LNCaP clone FGC (cell line): ENCODE results near the gene NOD2.

Experiments
- DNase-seq: peaks from one replicate; pipeline ENCODE4 v3.0.0-alpha.2; 2011; ENCODE audit warnings: low read depth
- H3K4me3 ChIP-seq: 2 replicates; pipeline ENCODE4 v1.5.1; 2011; ENCODE audit warnings: mild to moderate bottlenecking, low read depth, low read length, control low read depth
- CTCF ChIP-seq: IDR thresholded peaks from 2 replicates; pipeline ENCODE4 v1.5.1; 2012; ENCODE audit warnings: mild to moderate bottlenecking; ENCODE audit not compliant: control insufficient read depth, insufficient read depth; ENCODE audit errors: extremely low read depth

The NOD2 gene

GRCh38 chr16:50664270-50664669 is 29.1 kb upstream of the NOD2 start:
- H3K4me3 ChIP-seq: no peak overlapping the region
- DNase-seq: no peak
- TF ChIP-seq CTCF: no peak

DNA sequence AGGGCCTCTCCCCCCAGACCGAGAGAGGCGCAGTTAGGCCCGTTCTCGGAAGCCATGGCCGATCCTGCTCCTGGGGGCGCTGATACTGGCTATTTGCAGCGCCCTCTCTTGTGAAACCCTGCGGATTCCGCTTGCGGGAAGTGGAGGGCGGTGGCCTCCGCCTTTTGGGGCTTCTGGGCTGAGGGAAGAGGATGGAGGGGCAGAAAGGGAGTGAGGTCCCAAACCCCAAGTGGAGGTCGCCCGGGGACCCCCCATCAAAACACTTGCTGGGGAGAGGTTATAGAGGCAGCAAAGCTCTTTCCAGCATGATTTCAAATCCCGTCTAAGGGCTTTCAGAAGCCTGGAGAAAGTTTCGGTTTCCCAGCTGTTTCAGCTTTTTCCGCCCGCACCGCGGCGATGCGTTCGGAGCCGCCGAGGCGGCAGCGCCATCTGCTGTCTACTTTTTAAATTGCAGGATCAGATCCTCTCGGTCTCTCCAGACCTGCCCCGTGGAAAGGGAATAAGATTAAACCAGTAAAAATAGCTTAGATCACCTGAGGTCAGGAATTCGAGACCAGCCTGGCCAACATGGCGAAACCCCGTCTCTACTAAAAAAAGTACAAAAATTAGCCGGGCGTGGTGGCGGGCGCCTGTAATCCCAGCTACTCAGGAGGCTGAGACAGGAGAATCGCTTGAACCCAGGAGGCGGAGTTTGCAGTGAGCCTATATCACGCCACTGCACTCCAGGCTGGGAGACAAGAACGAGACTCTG is 28.1 kb upstream of the NOD2 start:
- H3K4me3 ChIP-seq: peak overlapping the region; percentile 42
- TF ChIP-seq CTCF: peak; percentile 81
- DNase-seq: no peak

DNA sequence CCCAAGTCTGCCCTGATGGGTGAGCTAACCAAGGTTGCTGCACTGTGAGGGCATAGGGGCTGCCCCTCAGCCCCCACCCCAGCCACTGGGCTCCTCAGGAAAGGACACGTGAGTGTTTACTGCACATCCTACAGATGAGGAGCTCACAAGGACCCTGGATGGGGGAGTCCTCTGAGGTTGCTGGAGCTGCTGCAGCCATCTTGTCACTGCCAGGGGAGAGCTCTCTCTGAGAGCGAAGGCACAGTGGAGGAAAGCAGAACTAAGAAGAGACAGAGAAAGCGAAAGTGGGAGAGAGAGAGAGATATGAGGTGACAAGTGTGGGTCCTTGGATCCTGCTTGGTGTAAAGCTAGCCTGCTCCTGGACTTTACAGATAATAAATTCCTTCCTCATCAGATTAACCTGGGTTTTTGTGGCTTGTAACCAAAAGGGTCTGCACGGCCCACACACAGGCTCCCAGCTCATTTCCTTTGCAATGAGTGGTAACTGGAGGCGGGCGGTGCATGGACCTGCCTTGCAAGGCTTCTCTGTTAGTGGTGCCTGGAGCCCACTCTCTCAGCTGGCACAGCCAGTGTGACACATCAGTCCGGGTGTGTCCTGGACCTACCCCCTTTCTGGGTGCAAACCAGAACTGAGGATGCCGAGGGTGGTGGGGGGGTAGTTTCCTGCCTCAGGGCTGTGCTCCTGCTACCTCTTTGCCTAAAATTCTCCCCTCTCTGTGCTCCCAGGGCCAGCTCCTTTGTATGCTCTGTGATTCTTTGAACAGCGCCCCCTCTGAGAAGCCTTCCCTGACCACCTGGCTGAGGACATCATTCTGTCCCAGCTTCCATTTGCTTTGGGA is 26.5 kb upstream of the NOD2 start:
- H3K4me3 ChIP-seq: no peak overlapping the region
- no peak for DNase-seq
- TF ChIP-seq CTCF: no peak

DNA sequence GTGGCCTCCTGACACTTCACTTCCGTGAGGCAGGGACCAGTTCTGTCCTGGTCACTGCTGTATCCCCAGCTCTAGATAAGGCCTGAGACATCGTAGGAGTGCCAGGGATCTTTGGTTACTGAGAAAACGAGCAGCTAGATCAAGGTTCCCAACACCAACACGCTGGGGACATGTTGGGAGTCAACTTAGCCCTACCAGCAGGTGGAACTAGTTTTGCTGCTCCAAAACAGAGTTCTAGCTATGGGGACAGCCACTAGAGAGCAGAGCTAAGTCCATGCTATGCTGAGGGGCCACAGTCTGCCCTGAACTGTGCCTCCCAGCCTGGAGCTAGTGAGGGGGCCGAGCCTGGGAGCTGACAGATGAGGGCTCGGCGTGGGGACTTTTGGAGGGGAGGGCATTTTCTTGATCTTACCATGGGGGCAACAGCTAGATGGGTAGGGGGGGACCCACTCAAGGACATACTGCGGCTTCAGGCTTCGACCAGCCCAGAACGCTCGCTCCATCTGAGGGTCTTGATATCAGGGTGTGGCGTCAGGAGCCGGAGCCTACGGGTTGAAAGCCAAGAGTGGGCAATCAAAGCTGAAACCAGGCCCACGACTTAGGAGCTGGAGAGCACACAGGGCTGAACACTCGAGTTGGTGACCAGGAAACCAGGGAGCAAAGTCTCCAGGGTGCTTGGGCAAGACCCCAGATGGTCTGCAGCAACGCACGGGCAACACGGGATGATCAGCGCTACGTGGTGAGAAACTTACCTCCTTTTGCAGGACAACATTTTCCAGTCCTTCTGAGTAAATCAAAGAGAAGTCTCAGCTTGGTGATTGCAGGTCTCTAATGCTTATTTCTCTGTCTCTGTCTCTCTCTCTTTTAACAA is 25.7 kb upstream of the NOD2 start:
- H3K4me3 ChIP-seq: no peak overlapping the region
- no peak for DNase-seq
- TF ChIP-seq CTCF: peak; percentile 33

DNA sequence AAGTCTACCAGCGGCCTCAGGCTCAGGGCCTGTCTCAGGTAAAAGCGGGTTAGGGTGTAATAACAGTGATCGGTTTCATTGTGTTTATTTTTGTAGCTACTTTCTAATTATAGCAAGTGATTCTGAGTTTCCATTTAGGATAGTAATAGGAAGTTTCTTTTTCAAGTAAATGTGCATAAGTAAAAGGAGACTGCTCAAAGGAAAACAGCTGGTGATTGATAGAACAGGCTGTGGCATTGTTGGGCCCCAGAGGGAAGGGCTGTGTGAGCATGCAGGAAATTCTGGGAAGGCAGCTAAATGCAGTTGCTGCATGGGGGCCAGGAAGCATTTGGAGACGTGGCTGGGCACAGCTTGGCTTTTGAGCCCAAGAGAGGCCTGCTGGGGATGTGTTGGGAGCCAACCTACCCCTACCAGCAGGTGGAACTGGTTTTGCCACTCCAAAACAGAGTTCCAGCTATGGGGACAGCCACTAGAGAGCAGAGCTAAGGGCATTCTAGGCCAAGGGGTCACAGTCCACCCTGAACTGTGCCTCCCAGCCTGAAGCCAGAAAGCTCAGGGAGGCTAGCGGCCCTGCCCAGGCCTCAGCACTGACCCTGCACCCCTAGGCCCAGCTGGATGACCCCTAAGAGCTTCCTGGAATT is 24.9 kb upstream of the NOD2 start:
- DNase-seq: peak; percentile 33
- H3K4me3 ChIP-seq: no peak overlapping the region
- TF ChIP-seq CTCF: peak; percentile 36

DNA sequence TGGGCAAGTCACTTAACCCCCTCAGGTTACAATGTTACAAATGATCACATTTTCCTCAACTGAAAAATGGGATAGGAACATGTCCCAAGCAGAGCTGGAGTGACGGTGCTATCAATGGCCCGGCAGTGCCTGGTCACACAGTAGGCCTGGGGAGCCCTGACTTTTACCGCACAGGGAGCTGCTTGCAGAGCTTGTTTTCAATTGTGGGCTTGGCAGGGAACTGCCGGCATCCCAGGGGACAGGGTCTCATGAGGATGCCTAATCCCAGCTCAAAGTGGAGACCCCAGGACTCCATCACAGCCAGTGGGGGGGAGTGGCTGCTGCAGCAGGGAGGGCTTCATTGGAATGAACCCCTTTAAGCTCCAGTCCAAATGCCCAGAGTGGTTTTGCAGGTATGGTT is 23.7 kb upstream of the NOD2 start:
- no peak for TF ChIP-seq CTCF
- H3K4me3 ChIP-seq: no peak overlapping the region
- DNase-seq: no peak
